Psoas muscle (tissue), 8 donors: ENCODE measurements around the gene AKT2. TPM values are rescaled to one million over a fixed set of nuclear protein-coding genes. Genes with fewer than 3 reads are reported as not detected.

Source experiments
- ATAC-seq, 4 donors: fragments of 200-7000 bp; cut with Tn5 transposase; one replicate each; pipeline ENCODE4 v1.9.1; 2020; ENCODE audit warnings: moderate library complexity in 3 of 4, mild to moderate bottlenecking in 2 of 4
- DNase-seq, 2 donors: peaks; one replicate each; pipeline ENCODE4 v3.0.0-alpha.2; 2020
- H3K27ac ChIP-seq: fragments of 200-600 bp; one replicate; pipeline ENCODE4 v1.8.0; 2022
- H3K27me3 ChIP-seq, 3 donors: fragments of 200-600 bp in 1 of 3; one replicate each; pipeline versions ENCODE4 v1.6.1 to v1.8.0; 2013 to 2022; ENCODE audit warnings: low read length in 2 of 3, mild to moderate bottlenecking in 2 of 3, moderate library complexity in 1 of 3; ENCODE audit not compliant: insufficient read depth in 3 of 3
- H3K36me3 ChIP-seq, 2 donors: fragments of 200-600 bp in 1 of 2; one replicate each; pipeline versions ENCODE4 v1.6.1 to v1.8.0; 2013 to 2022; ENCODE audit warnings: low read depth in 1 of 2, mild to moderate bottlenecking in 1 of 2, moderate library complexity in 1 of 2; ENCODE audit not compliant: insufficient read depth in 1 of 2
- H3K4me1 ChIP-seq: fragments of 200-600 bp; one replicate; pipeline ENCODE4 v1.8.0; 2022
- H3K4me3 ChIP-seq: fragments of 200-600 bp; one replicate; pipeline ENCODE4 v1.8.0; 2022; ENCODE audit warnings: mild to moderate bottlenecking
- H3K9me3 ChIP-seq: fragments of 200-600 bp; one replicate; pipeline ENCODE4 v1.8.0; 2022
- WGBS, 3 donors: extraction: QIAGEN DNeasy Blood & Tissue Kit; methylation state at CpG; one replicate each; pipeline versions ENCODE4 v1.1.6 to v1.1.7; 2013; 5-methylcytosine and 5-hydroxymethylcytosine counted together
- intact Hi-C, 2 donors: fragments of 100-400 bp; cut with DNase I; formaldehyde crosslinking; loops; one replicate each; pipeline versions ENCODE4 v1.11.0 to v1.14.2; 2022
- polyA plus RNA-seq, 3 donors: library from polyadenylated mRNA; stranded (reverse); fragments of 200-250 nt; gene quantifications; one replicate each; pipeline ENCODE4 v1.2.3, GENCODE V29; 2013
- total RNA-seq, 4 donors: library from RNA; stranded (reverse); fragmentation: NEBNext Ultra II Directional in 2 of 4; extraction: Animal tissue kit (Norgen Biotek cat#: 25700) in 2 of 4; gene quantifications; one replicate each; pipeline versions ENCODE4 v1.2.1 to v1.2.4, GENCODE V29; 2021 to 2023
- TF ChIP-seq, protein P1 (sequence below): fragments of 200-600 bp; IDR thresholded peaks from one replicate; pipeline ENCODE4 v1.8.0; 2022; ENCODE audit warnings: antibody characterized with exemption
- donor health status: healthy with polysubstance abuse.
- donor health status: DM: no; HTN: no; CAD: no; lungs with moderate emphysema.
- donor health status: Bipolar disorder and iron deficiency.
- donor health status: healthy.
- donor health status: DM: yes; HTN: yes; CAD: no.
- donor health status: DM: no; HTN: no; CAD: no.
- donor health status: DM: no; HTN: no; CAD: no.
- donor health status: DM: yes; HTN: yes; CAD: no.

The AKT2 gene
- total and polyA plus RNA-seq, 7 donors, result 81.8 to 194 (median 139) TPM

DNA sequence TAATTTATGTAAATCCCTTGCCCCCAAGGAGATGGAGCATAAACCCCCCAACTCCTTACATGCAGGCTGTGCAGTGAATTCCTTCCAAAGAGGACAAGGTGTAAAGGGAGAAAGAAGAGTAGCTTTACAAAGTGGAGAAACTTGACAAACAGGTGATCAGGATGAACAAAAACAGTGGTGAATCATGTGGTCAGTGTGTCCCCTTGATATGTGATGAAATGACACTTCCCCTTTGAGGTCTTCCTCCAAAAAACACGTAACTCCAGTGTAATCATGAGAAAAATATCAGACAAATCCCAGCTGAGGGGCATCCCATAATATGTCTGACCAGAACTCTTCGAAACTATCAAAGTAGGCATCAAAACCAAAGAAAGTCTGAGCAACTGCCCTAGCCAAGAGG lies 29.5 kb upstream of the AKT2 start:
- H3K4me1 ChIP-seq, result no peaks in the 10 kb centered on the region
- TF ChIP-seq, protein P1, sequence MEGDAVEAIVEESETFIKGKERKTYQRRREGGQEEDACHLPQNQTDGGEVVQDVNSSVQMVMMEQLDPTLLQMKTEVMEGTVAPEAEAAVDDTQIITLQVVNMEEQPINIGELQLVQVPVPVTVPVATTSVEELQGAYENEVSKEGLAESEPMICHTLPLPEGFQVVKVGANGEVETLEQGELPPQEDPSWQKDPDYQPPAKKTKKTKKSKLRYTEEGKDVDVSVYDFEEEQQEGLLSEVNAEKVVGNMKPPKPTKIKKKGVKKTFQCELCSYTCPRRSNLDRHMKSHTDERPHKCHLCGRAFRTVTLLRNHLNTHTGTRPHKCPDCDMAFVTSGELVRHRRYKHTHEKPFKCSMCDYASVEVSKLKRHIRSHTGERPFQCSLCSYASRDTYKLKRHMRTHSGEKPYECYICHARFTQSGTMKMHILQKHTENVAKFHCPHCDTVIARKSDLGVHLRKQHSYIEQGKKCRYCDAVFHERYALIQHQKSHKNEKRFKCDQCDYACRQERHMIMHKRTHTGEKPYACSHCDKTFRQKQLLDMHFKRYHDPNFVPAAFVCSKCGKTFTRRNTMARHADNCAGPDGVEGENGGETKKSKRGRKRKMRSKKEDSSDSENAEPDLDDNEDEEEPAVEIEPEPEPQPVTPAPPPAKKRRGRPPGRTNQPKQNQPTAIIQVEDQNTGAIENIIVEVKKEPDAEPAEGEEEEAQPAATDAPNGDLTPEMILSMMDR, result no peak
- WGBS, 3 donors, result 78 to 83% (median 82%) methylated on average over 2 of the region's 2 CpGs
- intact Hi-C loops, result loop anchor here in 1 of 2 donors (10.0 kb wide), 1 partner anchor 210 kb away; no protein-coding TSS in a partner anchor
- H3K27me3 ChIP-seq, result no peaks in the 10 kb centered on the region
- peaks cover 0 to 13% of the 10 kb centered on the region in 2 donors for H3K36me3 ChIP-seq
- ATAC-seq (no peak), DNase-seq (no peak)
- no peak overlapping the region for H3K4me3 ChIP-seq
- H3K27ac ChIP-seq, result no peak overlapping the region
- H3K9me3 ChIP-seq, result no peaks in the 10 kb centered on the region

DNA sequence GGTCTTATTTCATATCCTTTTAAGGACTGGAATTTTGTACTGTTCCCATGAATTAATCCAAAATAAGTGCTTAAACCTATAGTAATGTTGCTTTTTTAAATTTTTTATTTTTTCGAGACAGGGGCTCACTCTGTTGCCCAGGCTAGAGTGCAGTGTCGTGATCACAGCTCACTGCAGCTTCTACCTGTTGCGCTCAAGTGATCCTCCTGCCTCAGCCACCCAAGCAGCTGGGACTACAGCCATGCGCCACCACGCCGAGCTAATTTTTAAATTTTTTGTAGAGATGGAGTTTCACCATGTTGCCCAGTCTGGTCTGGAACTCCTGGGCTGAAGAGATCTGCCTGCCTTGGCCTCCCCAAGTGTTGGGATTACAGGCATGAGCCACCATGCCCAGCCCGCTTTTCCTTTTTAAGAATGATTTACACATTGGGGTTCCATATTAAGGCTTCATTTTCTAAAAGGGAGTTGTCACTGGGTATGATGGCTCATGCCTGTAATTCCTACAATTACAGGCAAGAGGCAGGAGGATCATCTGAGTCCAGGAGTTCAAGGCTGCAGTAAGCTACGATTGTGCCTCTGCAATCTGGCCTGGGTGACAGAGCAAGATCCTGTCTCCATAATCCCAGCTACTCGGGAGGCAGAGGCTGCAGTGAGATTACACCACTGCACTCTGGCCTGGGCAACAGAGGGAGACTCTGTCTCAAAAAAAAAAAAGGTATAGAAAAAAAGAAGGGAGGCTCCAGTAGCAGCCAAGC lies 28.3 kb upstream of the AKT2 start:
- H3K27ac ChIP-seq, result no peak overlapping the region
- no peaks in the 10 kb centered on the region for H3K9me3 ChIP-seq
- 86 to 92% (median 88%) methylated on average over 9 of the region's 9 CpGs for WGBS, 3 donors
- TF ChIP-seq, protein P1, result no peak
- H3K36me3 ChIP-seq, result peaks cover 0 to 3% of the 10 kb centered on the region in 2 donors
- H3K4me1 ChIP-seq, result no peaks in the 10 kb centered on the region
- no peaks in the 10 kb centered on the region for H3K27me3 ChIP-seq
- intact Hi-C loops, result loop anchor here in 1 of 2 donors (10.0 kb wide), 1 partner anchor 211 kb away; no protein-coding TSS in a partner anchor
- DNase-seq (no peak), ATAC-seq (no peak)
- no peak overlapping the region for H3K4me3 ChIP-seq

DNA sequence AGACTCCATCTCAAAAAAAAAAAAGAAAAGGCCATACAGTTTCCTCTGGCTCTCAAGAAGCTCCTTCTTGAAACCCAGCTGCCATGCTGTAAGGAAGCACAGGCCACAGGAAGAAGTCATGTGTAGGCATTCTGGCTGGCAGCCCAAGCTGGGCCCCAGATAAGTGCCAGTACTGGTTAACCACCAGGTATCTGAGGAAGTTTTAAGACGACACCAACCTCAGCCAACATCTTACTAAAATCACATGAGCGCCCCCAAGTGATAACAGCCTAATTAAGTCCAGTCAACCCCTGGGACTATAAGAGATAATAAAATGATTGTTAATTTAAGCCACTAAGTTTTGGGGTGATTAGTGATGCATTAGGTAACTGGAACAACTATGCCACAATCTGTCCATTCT lies 27.4 kb upstream of the AKT2 start:
- intact Hi-C loops, result loop anchor here in 1 of 2 donors (10.0 kb wide), 1 partner anchor 212 kb away; no protein-coding TSS in a partner anchor

DNA sequence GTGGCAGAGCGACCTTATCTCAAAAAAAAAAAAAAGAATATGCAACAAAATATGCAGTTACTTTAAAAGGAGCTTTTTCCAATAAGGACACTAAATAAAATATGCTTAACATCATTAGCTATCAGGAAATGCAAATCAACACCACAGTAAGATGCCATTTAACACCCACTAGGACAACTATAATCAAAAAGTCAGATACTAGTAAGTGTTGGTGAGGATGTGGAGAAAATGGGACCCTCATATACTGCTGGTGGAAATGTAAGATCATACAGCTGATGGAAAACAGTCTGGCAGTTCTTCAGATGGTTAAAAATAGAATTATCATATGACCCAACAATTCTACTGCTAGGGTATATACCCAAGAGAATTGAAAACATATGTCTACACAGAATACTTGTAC lies 24.5 kb upstream of the AKT2 start:
- no peak for DNase-seq
- no peak for ATAC-seq
- H3K9me3 ChIP-seq, result no peaks in the 10 kb centered on the region
- intact Hi-C loops, result loop anchor here in 1 of 2 donors (10.0 kb wide), 2 partner anchors 215 to 285 kb away; no protein-coding TSS in a partner anchor
- 81 to 100% (median 100%) methylated on average over 1 of the region's 1 CpG for WGBS, 3 donors
- no peaks in the 10 kb centered on the region for H3K27me3 ChIP-seq
- H3K4me3 ChIP-seq, result no peak overlapping the region
- H3K36me3 ChIP-seq, result no peaks in the 10 kb centered on the region
- H3K4me1 ChIP-seq, result no peaks in the 10 kb centered on the region
- H3K27ac ChIP-seq, result no peak overlapping the region
- TF ChIP-seq, protein P1, result no peak

More for the DNA sequence above, 27.4 kb upstream of the AKT2 start:
- Histone ChIP-seq H3K4me1 (no peaks in the 10 kb centered on the region), H3K36me3 (no peaks in the 10 kb centered on the region), H3K27me3 (no peaks in the 10 kb centered on the region), H3K27ac (no peak overlapping the region), H3K9me3 (no peaks in the 10 kb centered on the region), H3K4me3 (no peak overlapping the region)
- no peak for DNase-seq
- TF ChIP-seq, protein P1, result no peak
- ATAC-seq, result no peak
- WGBS, 3 donors, result 62 to 87% (median 64%) methylated on average over 2 of the region's 2 CpGs
